ENCODE measurements around the gene CDCA5. TPM values are rescaled to one million over a fixed set of nuclear protein-coding genes. Genes with fewer than 3 reads are reported as not detected.

Gene CDCA5
- polyA plus RNA-seq, 1 experiment, result 11.9 TPM

DNA sequence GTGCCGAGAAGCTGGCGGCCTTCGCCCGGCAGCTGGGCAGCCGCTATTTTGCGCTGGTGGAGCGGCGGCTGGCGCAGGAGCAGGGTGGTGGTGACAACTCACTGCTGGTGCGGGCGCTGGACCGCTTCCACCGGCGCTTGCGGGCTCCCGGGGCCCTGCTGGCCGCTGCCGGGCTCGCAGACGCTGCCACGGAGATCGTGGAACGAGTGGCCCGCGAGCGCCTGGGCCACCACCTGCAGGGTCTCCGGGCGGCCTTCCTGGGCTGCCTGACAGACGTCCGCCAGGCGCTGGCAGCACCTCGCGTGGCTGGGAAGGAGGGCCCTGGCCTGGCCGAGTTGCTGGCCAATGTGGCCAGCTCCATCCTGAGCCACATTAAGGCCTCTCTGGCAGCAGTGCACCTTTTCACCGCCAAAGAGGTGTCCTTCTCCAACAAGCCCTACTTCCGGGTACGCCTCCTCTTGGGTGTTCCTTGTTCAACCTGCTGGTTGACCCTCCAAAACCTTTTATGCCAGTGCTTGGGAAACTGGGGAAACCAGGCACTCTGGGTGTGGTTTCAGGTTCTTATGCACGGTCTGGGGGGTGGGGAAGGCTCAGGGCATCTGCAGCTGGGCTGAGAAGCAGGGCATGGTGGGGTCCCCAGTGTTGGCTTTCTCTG, 24.8 kb upstream of the CDCA5 start:
- CTCF ChIA-PET, result interaction anchor here (0.7 to 7.2 kb wide), 7 partner anchors 10 to 261 kb away, joined by 3 to 152 read pairs (median 11); partner anchors contain the start of genes ARL2, FAU, MRPL49 and VPS51
- Histone ChIP-seq H3K36me3 (ENCODE audit: control insufficient read depth, insufficient read depth, low read length) (peaks cover 7% of the 10 kb centered on the region; the same call in 1 of the 2 replicates), H3K4me3 (ENCODE audit: low read depth, low read length) (no peak overlapping the region), H3K27me3 (ENCODE audit: control insufficient read depth, insufficient read depth, low read length) (no peaks in the 10 kb centered on the region)
- TF ChIP-seq, protein P1, sequence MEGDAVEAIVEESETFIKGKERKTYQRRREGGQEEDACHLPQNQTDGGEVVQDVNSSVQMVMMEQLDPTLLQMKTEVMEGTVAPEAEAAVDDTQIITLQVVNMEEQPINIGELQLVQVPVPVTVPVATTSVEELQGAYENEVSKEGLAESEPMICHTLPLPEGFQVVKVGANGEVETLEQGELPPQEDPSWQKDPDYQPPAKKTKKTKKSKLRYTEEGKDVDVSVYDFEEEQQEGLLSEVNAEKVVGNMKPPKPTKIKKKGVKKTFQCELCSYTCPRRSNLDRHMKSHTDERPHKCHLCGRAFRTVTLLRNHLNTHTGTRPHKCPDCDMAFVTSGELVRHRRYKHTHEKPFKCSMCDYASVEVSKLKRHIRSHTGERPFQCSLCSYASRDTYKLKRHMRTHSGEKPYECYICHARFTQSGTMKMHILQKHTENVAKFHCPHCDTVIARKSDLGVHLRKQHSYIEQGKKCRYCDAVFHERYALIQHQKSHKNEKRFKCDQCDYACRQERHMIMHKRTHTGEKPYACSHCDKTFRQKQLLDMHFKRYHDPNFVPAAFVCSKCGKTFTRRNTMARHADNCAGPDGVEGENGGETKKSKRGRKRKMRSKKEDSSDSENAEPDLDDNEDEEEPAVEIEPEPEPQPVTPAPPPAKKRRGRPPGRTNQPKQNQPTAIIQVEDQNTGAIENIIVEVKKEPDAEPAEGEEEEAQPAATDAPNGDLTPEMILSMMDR (IDR thresholded peaks at IDR 0.05; ENCODE audit: insufficient read depth, low read depth, low read length), result no peak
- no peak for DNase-seq (ENCODE audit: low read depth)
- POLR2A ChIA-PET, result no interaction called here

- no peak overlapping the region for H3K4me3 ChIP-seq (ENCODE audit: low read depth, low read length)
- CTCF ChIA-PET, result interaction anchor here (1.5 to 7.2 kb wide), 4 partner anchors 10 to 93 kb away, joined by 3 to 152 read pairs (median 14); partner anchors contain the start of genes ARL2, FAU, MRPL49 and VPS51
- no peaks in the 10 kb centered on the region for H3K27me3 ChIP-seq (ENCODE audit: control insufficient read depth, insufficient read depth, low read length)
- DNase-seq (ENCODE audit: low read depth), result no peak
- TF ChIP-seq, protein P1 (IDR thresholded peaks at IDR 0.05; ENCODE audit: insufficient read depth, low read depth, low read length), result no peak
- POLR2A ChIA-PET, result no interaction called here
- peaks cover 7% of the 10 kb centered on the region; the same call in 1 of the 2 replicates for H3K36me3 ChIP-seq (ENCODE audit: control insufficient read depth, insufficient read depth, low read length)
Measured at GRCh38 chr11:65107751-65108468, 24.1 kb upstream of the CDCA5 start.

- CTCF ChIA-PET, result interaction anchor here (1.6 to 7.2 kb wide), 2 partner anchors 12 to 15 kb away, joined by 3 to 152 read pairs; partner anchors contain the start of genes FAU, MRPL49 and VPS51
- no peak for DNase-seq (ENCODE audit: low read depth)
- TF ChIP-seq, protein P1 (IDR thresholded peaks at IDR 0.05; ENCODE audit: insufficient read depth, low read depth, low read length), result no peak
- no peaks in the 10 kb centered on the region for H3K27me3 ChIP-seq (ENCODE audit: control insufficient read depth, insufficient read depth, low read length)
- POLR2A ChIA-PET, result no interaction called here
- no peak overlapping the region for H3K4me3 ChIP-seq (ENCODE audit: low read depth, low read length)
- H3K36me3 ChIP-seq (ENCODE audit: control insufficient read depth, insufficient read depth, low read length), result peaks cover 7% of the 10 kb centered on the region; the same call in 1 of the 2 replicates
Measured at GRCh38 chr11:65107078-65107477, 23.2 kb upstream of the CDCA5 start.

- ChIA-PET POLR2A (no interaction called here), CTCF (interaction anchor here (0.8 to 3.4 kb wide), 3 partner anchors 8 to 261 kb away, joined by 4 to 17 read pairs (median 6); partner anchors contain the start of genes TM7SF2 and ZNHIT2)
- no peak for DNase-seq (ENCODE audit: low read depth)
- Histone ChIP-seq H3K36me3 (ENCODE audit: control insufficient read depth, insufficient read depth, low read length) (peaks cover 7% of the 10 kb centered on the region; the same call in 1 of the 2 replicates), H3K27me3 (ENCODE audit: control insufficient read depth, insufficient read depth, low read length) (no peaks in the 10 kb centered on the region), H3K4me3 (ENCODE audit: low read depth, low read length) (no peak overlapping the region)
- TF ChIP-seq, protein P1 (IDR thresholded peaks at IDR 0.05; ENCODE audit: insufficient read depth, low read depth, low read length), result no peak
Measured at GRCh38 chr11:65104628-65105027, 20.8 kb upstream of the CDCA5 start.

- Histone ChIP-seq H3K36me3 (ENCODE audit: control insufficient read depth, insufficient read depth, low read length) (peaks cover under 1% of the 10 kb centered on the region; the same call in 1 of the 2 replicates), H3K4me3 (ENCODE audit: low read depth, low read length) (no peak overlapping the region), H3K27me3 (ENCODE audit: control insufficient read depth, insufficient read depth, low read length) (no peaks in the 10 kb centered on the region)
- ChIA-PET POLR2A (no interaction called here), CTCF (interaction anchor here (1.1 to 3.4 kb wide), 4 partner anchors 8 to 16 kb away, joined by 3 to 30 read pairs (median 10); partner anchors contain the start of genes TM7SF2 and ZNHIT2)
- TF ChIP-seq, protein P1 (IDR thresholded peaks at IDR 0.05; ENCODE audit: insufficient read depth, low read depth, low read length), result no peak
- DNase-seq (ENCODE audit: low read depth), result no peak
Measured at GRCh38 chr11:65103476-65103875, 19.6 kb upstream of the CDCA5 start.
